Hepatocyte (in vitro differentiated cells): ENCODE measurements around the gene ATP6V1F. TPM values are rescaled to one million over a fixed set of nuclear protein-coding genes. Genes with fewer than 3 reads are reported as not detected.

Experiments used
- DNase-seq: peaks from one replicate; pipeline ENCODE4 v3.0.0-alpha.2; 2016; ENCODE audit warnings: low spot score
- H2AFZ ChIP-seq: fragments of 200-600 bp; sonication (generic); 2 replicates; pipeline ENCODE4 v1.6.0; 2016; ENCODE audit warnings: antibody characterized with exemption, mild to moderate bottlenecking
- H3K27ac ChIP-seq: fragments of 200-600 bp; sonication (generic); 2 replicates; pipeline ENCODE4 v1.5.1; 2016; ENCODE audit warnings: mild to moderate bottlenecking
- H3K27me3 ChIP-seq: fragments of 200-600 bp; sonication (generic); 2 replicates; pipeline ENCODE4 v1.6.1; 2016
- H3K36me3 ChIP-seq: fragments of 200-600 bp; sonication (generic); replicated peaks from 2 replicates; pipeline ENCODE4 v1.5.1; 2016; ENCODE audit warnings: low read depth; ENCODE audit not compliant: insufficient read depth
- H3K4me1 ChIP-seq: fragments of 200-600 bp; sonication (generic); 2 replicates; pipeline ENCODE4 v1.5.1; 2016; ENCODE audit warnings: mild to moderate bottlenecking, moderate library complexity; ENCODE audit not compliant: insufficient read depth
- H3K4me2 ChIP-seq: fragments of 200-600 bp; sonication (generic); 2 replicates; pipeline ENCODE4 v1.6.0; 2016
- H3K4me3 ChIP-seq: fragments of 200-600 bp; sonication (generic); 2 replicates; pipeline ENCODE4 v1.5.1; 2016; ENCODE audit warnings: mild to moderate bottlenecking
- H3K79me2 ChIP-seq: fragments of 200-600 bp; sonication (generic); 2 replicates; pipeline ENCODE4 v1.6.0; 2017; ENCODE audit warnings: mild to moderate bottlenecking
- H3K9me2 ChIP-seq: fragments of 200-600 bp; sonication (generic); replicated peaks from 2 replicates; pipeline ENCODE4 v1.6.0; 2017; ENCODE audit warnings: mild to moderate bottlenecking; ENCODE audit not compliant: insufficient read depth
- H3K9me3 ChIP-seq: fragments of 200-600 bp; sonication (generic); 2 replicates; pipeline ENCODE4 v1.5.1; 2016; ENCODE audit warnings: low read depth, mild to moderate bottlenecking
- H4K20me1 ChIP-seq: fragments of 200-600 bp; sonication (generic); 2 replicates; pipeline ENCODE4 v1.6.0; 2016; ENCODE audit warnings: mild to moderate bottlenecking; ENCODE audit not compliant: insufficient read depth, poor library complexity, severe bottlenecking
- EZH2 ChIP-seq: fragments of 200-600 bp; sonication (generic); IDR thresholded peaks from 2 replicates; pipeline ENCODE4 v1.6.1; 2016; ENCODE audit warnings: antibody characterized with exemption, mild to moderate bottlenecking, borderline replicate concordance
- EZH2phosphoT487 ChIP-seq: fragments of 200-600 bp; sonication (generic); IDR thresholded peaks from one replicate; pipeline ENCODE4 v1.6.1; 2018; ENCODE audit warnings: antibody characterized with exemption, mild to moderate bottlenecking, low read depth, moderate library complexity; ENCODE audit not compliant: unreplicated experiment, severe bottlenecking
- WGBS: methylation state at CpG from one replicate; pipeline ENCODE4 v1.1.6; 2016; ENCODE audit warnings: low lambda C conversion rate; ENCODE audit errors: missing lambda C conversion rate; 5-methylcytosine and 5-hydroxymethylcytosine counted together
- polyA plus RNA-seq: library from polyadenylated mRNA; unstranded; fragments of >200 nt; fragmentation: Nextera tagmentation; extraction: Ambion mirVana; gene quantifications from 2 replicates; pipeline ENCODE4 v1.2.1, GENCODE V29; 2016
- total RNA-seq: library from RNA; depleted of rRNA; stranded (reverse); fragments of >200 nt; gene quantifications from 2 replicates; pipeline ENCODE4 v1.2.3, GENCODE V29; 2014
- TF ChIP-seq, protein P1 (sequence below): fragments of 200-600 bp; sonication (generic); IDR thresholded peaks from 2 replicates; pipeline ENCODE4 v1.5.1; 2016; ENCODE audit warnings: antibody characterized with exemption, mild to moderate bottlenecking; ENCODE audit not compliant: poor library complexity

The ATP6V1F gene
- total and polyA plus RNA-seq, 2 experiments from 2014 or later: 184 to 422 TPM

DNA sequence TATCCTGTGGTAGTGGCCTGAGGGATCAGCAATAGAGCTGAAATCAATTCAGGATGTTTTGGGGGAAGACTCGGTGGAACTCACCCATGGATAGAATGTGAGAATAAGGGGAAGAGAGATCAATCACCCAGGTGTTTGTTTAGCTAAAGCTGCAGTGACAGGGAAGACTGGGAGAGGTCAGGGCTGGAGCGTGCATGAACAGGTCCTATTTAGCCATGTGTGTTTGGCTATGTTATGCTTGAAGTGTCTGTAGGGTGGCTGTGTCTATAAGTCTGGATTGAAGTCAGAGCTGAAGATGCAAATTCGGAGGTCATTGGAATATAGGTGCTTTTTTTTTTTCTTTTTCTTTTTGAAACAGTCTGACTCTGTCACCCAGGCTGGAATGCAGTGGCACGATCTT lies 4.6 kb downstream of the ATP6V1F start:
- Histone ChIP-seq H3K36me3 (no peaks in the 10 kb centered on the region), H3K27ac (no peak overlapping the region), H2AFZ (no peak overlapping the region), H3K27me3 (peaks cover 7% of the 10 kb centered on the region), H3K4me3 (no peak overlapping the region), H3K9me2 (no peaks in the 10 kb centered on the region), H3K4me1 (peaks cover 23% of the 10 kb centered on the region), H3K4me2 (no peak overlapping the region), H3K79me2 (peaks cover 29% of the 10 kb centered on the region), H4K20me1 (peaks cover 52% of the 10 kb centered on the region), H3K9me3 (no peaks in the 10 kb centered on the region)
- no peak for DNase-seq
- 86% methylated on average over 4 of the region's 4 CpGs for WGBS
- TF ChIP-seq EZH2 (no peak), EZH2phosphoT487 (no peak)
- TF ChIP-seq, protein P1, sequence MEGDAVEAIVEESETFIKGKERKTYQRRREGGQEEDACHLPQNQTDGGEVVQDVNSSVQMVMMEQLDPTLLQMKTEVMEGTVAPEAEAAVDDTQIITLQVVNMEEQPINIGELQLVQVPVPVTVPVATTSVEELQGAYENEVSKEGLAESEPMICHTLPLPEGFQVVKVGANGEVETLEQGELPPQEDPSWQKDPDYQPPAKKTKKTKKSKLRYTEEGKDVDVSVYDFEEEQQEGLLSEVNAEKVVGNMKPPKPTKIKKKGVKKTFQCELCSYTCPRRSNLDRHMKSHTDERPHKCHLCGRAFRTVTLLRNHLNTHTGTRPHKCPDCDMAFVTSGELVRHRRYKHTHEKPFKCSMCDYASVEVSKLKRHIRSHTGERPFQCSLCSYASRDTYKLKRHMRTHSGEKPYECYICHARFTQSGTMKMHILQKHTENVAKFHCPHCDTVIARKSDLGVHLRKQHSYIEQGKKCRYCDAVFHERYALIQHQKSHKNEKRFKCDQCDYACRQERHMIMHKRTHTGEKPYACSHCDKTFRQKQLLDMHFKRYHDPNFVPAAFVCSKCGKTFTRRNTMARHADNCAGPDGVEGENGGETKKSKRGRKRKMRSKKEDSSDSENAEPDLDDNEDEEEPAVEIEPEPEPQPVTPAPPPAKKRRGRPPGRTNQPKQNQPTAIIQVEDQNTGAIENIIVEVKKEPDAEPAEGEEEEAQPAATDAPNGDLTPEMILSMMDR: no peak

- Histone ChIP-seq H3K27ac (no peak overlapping the region), H2AFZ (no peak overlapping the region), H3K36me3 (no peaks in the 10 kb centered on the region), H3K4me2 (peak overlapping the region; percentile 100), H3K4me1 (peaks cover 23% of the 10 kb centered on the region), H3K9me2 (no peaks in the 10 kb centered on the region), H3K79me2 (peaks cover 29% of the 10 kb centered on the region), H3K27me3 (peaks cover 7% of the 10 kb centered on the region), H4K20me1 (peaks cover 52% of the 10 kb centered on the region), H3K4me3 (no peak overlapping the region), H3K9me3 (no peaks in the 10 kb centered on the region)
- 69% methylated on average over 11 of the region's 11 CpGs for WGBS
- TF ChIP-seq EZH2 (no peak), EZH2phosphoT487 (no peak)
- TF ChIP-seq, protein P1: no peak
- no peak for DNase-seq
Measured at GRCh38 chr7:128867842-128868623, 5.4 kb downstream of the ATP6V1F start.

GRCh38 chr7:128868624-128869137 lies 6.0 kb downstream of the ATP6V1F start:
- Histone ChIP-seq H3K79me2 (peaks cover 27% of the 10 kb centered on the region), H3K4me1 (peaks cover 21% of the 10 kb centered on the region), H3K4me3 (peak overlapping the region; percentile 67), H3K9me3 (no peaks in the 10 kb centered on the region), H3K9me2 (no peaks in the 10 kb centered on the region), H4K20me1 (peaks cover 51% of the 10 kb centered on the region), H2AFZ (no peak overlapping the region), H3K4me2 (peak overlapping the region; percentile 100), H3K36me3 (no peaks in the 10 kb centered on the region), H3K27ac (no peak overlapping the region), H3K27me3 (peaks cover 7% of the 10 kb centered on the region)
- no peak for DNase-seq
- no peak for TF ChIP-seq EZH2phosphoT487
- peak; percentile 13 for TF ChIP-seq EZH2
- TF ChIP-seq, protein P1: no peak
- 41% methylated on average over 12 of the region's 13 CpGs for WGBS
